GM12878 (cell line): ENCODE measurements around the gene ZNF669. TPM values are rescaled to one million over a fixed set of nuclear protein-coding genes. Genes with fewer than 3 reads are reported as not detected.

Source experiments
- ATAC-seq: fragments of 200-7000 bp; cut with Tn5 transposase; 3 replicates; pipeline ENCODE4 v1.9.1; 2020; ENCODE audit warnings: mild to moderate bottlenecking, moderate library complexity
- BruUV-seq: library from RNA; stranded (reverse); fragments of 400-500 nt; replicated peaks from 2 replicates; lab custom pipeline; 2021; lab: Mats Ljungman, UMichigan
- CTCF ChIA-PET: fragments of 300-600 bp; sonication (Branson Sonifier 250); formaldehyde crosslinking; extraction: SDS; loops from one replicate; lab custom pipeline; 2021; ENCODE audit warnings: inconsistent platforms; lab: Yijun Ruan, JAX
- POLR2A ChIA-PET: fragments of 350-600 bp; formaldehyde crosslinking; extraction: SDS; loops from one replicate; lab custom pipeline; 2021; ENCODE audit warnings: inconsistent platforms; lab: Charles Lee
- RAD21 ChIA-PET: fragments of 300-600 bp; sonication (Branson Sonifier 250); formaldehyde crosslinking; loops from one replicate; lab custom pipeline; 2023; ENCODE audit warnings: antibody characterized with exemption; ENCODE audit not compliant: unreplicated experiment; lab: Charles Lee
- SMC1A ChIA-PET: fragments of 300-600 bp; sonication (Branson Sonifier 250); formaldehyde crosslinking; loops from one replicate; lab custom pipeline; 2023; ENCODE audit not compliant: unreplicated experiment, uncharacterized antibody; lab: Charles Lee
- DNase-seq: peaks from one replicate; pipeline ENCODE4 v3.0.0-alpha.2; 2011; ENCODE audit warnings: low read depth, low spot score
- FAIRE-seq: peaks from 3 replicates; lab custom pipeline; 2011; peaks lifted over from hg19 to GRCh38; lab: Jason Lieb, UNC
- H2AFZ ChIP-seq: 2 replicates; pipeline ENCODE4 v1.6.0; 2011; ENCODE audit warnings: low read depth, low read length, control low read depth; ENCODE audit not compliant: control insufficient read depth
- H3K27ac ChIP-seq: 2 replicates; pipeline ENCODE4 v1.5.1; 2011; ENCODE audit warnings: control low read depth; ENCODE audit not compliant: control insufficient read depth, insufficient read depth
- H3K27me3 ChIP-seq, 2 experiments: replicated peaks in 1 of 2; 2 replicates each; pipeline versions ENCODE4 v1.6.0 to v1.6.1; 2011; ENCODE audit warnings: low read length in 1 of 2; ENCODE audit not compliant: control insufficient read depth in 2 of 2, insufficient read depth in 2 of 2
- H3K36me3 ChIP-seq, 2 experiments: 2 replicates each; pipeline ENCODE4 v1.5.1; 2011; ENCODE audit warnings: low read length in 1 of 2; ENCODE audit not compliant: control insufficient read depth in 2 of 2, insufficient read depth in 2 of 2
- H3K4me1 ChIP-seq: 2 replicates; pipeline ENCODE4 v1.6.1; 2011; ENCODE audit warnings: mild to moderate bottlenecking, low read length, moderate library complexity, mixed read lengths; ENCODE audit not compliant: control insufficient read depth, insufficient read depth
- H3K4me2 ChIP-seq: 2 replicates; pipeline ENCODE4 v1.6.0; 2011; ENCODE audit warnings: control low read depth; ENCODE audit not compliant: control insufficient read depth, insufficient read depth
- H3K4me3 ChIP-seq: fragments of 200-600 bp; sonication (generic); 2 replicates; pipeline ENCODE4 v1.5.1; 2016
- H3K79me2 ChIP-seq: 2 replicates; pipeline ENCODE4 v1.6.0; 2011; ENCODE audit warnings: low read length; ENCODE audit not compliant: control insufficient read depth, insufficient read depth
- H3K9ac ChIP-seq: 2 replicates; pipeline ENCODE4 v1.8.0; 2011; ENCODE audit warnings: low read length, control low read depth, mixed read lengths; ENCODE audit not compliant: control insufficient read depth, insufficient read depth
- H3K9me3 ChIP-seq: replicated peaks from 3 replicates; pipeline ENCODE4 v1.5.1; 2011; ENCODE audit warnings: mild to moderate bottlenecking, low read length; ENCODE audit not compliant: control insufficient read depth, insufficient read depth
- H4K20me1 ChIP-seq: 2 replicates; pipeline ENCODE4 v1.6.0; 2011; ENCODE audit not compliant: control insufficient read depth, insufficient read depth
- CHD1 ChIP-seq: IDR thresholded peaks from 2 replicates; pipeline ENCODE4 v1.6.1; 2012; ENCODE audit warnings: low read depth, low read length, improper control_type of control experiment
- E4F1 ChIP-seq: fragments of 450-650 bp; IDR thresholded peaks from 2 replicates; pipeline ENCODE4 v1.6.1; 2018; ENCODE audit warnings: borderline replicate concordance, mild to moderate bottlenecking; ENCODE audit not compliant: partially characterized antibody
- HDGF ChIP-seq: fragments of 450-650 bp; IDR thresholded peaks from 2 replicates; pipeline ENCODE4 v1.6.1; 2016; ENCODE audit warnings: antibody characterized with exemption
- IKZF2 ChIP-seq, 2 experiments: fragments of 450-650 bp; IDR thresholded peaks; 2 replicates each; pipeline ENCODE4 v1.6.1; 2017; ENCODE audit warnings: mild to moderate bottlenecking in 2 of 2, moderate library complexity in 2 of 2
- KDM1A ChIP-seq: fragments of 200-600 bp; sonication (generic); IDR thresholded peaks from 2 replicates; pipeline ENCODE4 v1.6.1; 2016; ENCODE audit warnings: borderline replicate concordance
- MTA2 ChIP-seq: fragments of 450-650 bp; IDR thresholded peaks from 2 replicates; pipeline ENCODE4 v1.6.1; 2016; ENCODE audit warnings: low read depth, mild to moderate bottlenecking, moderate library complexity
- MTA3 ChIP-seq: IDR thresholded peaks from 2 replicates; pipeline ENCODE4 v1.6.1; 2012; ENCODE audit warnings: low read length, inconsistent platforms, borderline replicate concordance
- NRF1 ChIP-seq: conservative IDR thresholded peaks from 2 replicates; pipeline ENCODE4 v1.6.1; 2011; ENCODE audit warnings: mild to moderate bottlenecking, low read depth, low read length, improper control_type of control experiment
- REST ChIP-seq: IDR thresholded peaks from 2 replicates; pipeline ENCODE4 v1.6.1; 2012; ENCODE audit warnings: mild to moderate bottlenecking, low read depth, low read length
- RUNX3 ChIP-seq: IDR thresholded peaks from 2 replicates; pipeline ENCODE4 v1.6.1; 2012; ENCODE audit warnings: low read length, inconsistent platforms
- WGBS: methylation state at CpG from one replicate; pipeline ENCODE4 v1.1.6; 2016; ENCODE audit warnings: low lambda C conversion rate; ENCODE audit not compliant: insufficient replicate concordance, insufficient coverage; ENCODE audit errors: missing lambda C conversion rate; 5-methylcytosine and 5-hydroxymethylcytosine counted together
- in situ Hi-C: fragments of 300-500 bp; cut with MboI; formaldehyde crosslinking; loops from 9 replicates; pipeline ENCODE4 v1.14.3; 2018; ENCODE audit warnings: mixed read lengths
- intact Hi-C: fragments of 100-400 bp; cut with micrococcal nuclease; formaldehyde crosslinking; loops from one replicate; pipeline ENCODE4 v1.14.2; 2022; ENCODE audit not compliant: unreplicated experiment
- polyA plus RNA-seq, 11 experiments: library from polyadenylated mRNA; depleted of rRNA in 4 of 11; unstranded in 6 of 11; stranded (reverse) in 5 of 11; fragments of >200 nt; fragmentation: Nextera tagmentation in 4 of 11; fragmentation: Illumina TruSeq in 1 of 11; extraction: Ambion mirVana in 4 of 11; extraction: Trizol in 1 of 11; gene quantifications; 1 replicate in 1 of 11; 2 replicates in 10 of 11; pipeline versions ENCODE4 v1.2.1 to v1.2.3, GENCODE V29; 2011 to 2016; ENCODE audit warnings: inconsistent platforms in 2 of 11, missing spikeins in 2 of 11, low read depth in 1 of 11
- total RNA-seq, 4 experiments: library from RNA; depleted of rRNA in 3 of 4; stranded (reverse); fragments of >200 nt in 3 of 4; fragmentation: Illumina TruSeq in 1 of 4; extraction: Trizol in 1 of 4; gene quantifications; 2 replicates each; pipeline versions ENCODE4 v1.2.1 to v1.2.3, GENCODE V29; 2013 to 2021
- TF ChIP-seq, protein P1 (sequence below): fragments of 450-650 bp; IDR thresholded peaks from 2 replicates; pipeline ENCODE4 v1.6.1; 2018; ENCODE audit warnings: mild to moderate bottlenecking, low read depth, moderate library complexity; ENCODE audit not compliant: partially characterized antibody

The ZNF669 gene
- total and polyA plus RNA-seq, 10 of the 15 experiments (the other 5 are each of a cell fraction or from before 2014, with no cell fraction given): 4.8 to 11.1 (median 5.8) TPM

DNA sequence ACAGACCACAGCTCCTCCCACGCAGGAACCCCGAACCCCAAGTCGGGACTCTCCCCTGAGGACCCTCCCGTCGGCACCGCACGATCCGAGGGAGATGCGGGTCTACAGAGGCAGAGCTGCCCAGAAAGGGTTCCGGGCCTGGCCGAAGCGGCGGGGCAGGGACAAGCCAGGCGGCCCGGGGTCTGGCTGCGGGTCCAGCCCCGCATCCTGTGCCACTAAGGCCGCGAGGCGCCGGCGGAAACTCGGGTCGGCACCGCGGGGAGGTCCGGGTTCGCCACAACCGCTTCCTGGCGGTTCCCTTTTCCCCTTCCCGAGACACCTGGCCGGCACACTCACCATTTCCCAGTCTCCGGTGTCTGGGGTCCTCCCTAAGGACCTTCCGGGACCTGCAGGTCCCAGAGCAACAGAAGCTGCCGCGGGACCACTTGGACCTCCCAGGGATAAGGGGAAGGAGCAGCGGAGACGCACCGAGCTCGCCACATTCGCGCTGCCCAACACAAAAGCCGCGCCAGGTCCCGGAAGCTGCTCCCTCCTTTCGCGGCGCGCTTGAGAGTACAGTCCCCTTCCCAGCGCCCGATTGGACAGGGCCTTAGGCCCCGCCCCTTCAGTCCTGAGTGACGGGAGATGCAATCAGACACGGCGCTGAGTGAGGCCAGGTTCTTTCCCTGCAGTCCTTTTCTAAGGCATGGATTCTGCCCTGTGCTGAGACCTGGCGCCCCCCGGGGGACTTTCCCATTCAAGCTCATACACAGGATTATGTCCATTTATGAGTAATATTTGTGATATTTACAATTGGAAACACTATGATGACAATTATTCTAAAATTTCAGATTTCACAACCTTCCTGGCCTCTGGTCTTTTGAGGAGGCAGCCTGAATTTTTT is 25.7 kb downstream of the ZNF669 start, which contains the start of gene ZNF670 (continued):
- no peak for TF ChIP-seq REST
- no peak for TF ChIP-seq MTA2
- TF ChIP-seq NRF1: no peak

DNA sequence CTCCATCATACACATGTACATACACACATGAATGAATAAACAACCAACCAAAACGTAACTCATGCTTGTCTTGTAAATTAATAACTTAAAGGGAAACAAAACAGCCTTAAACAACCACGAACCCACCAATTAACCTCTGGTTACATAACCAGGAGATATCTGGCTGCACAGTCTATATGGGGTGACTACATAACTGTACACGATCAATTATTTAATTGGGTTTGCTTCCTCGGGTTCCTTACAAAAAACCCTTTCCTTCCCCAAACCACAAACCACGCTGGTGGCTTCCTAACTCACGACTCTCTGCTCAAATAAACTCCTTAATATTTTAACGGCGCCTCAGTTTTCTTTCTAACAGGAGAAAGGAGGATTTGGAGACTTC is 26.3 kb downstream of the ZNF669 start:
- peak overlapping the region; percentile 76 for H3K27ac ChIP-seq
- 2% methylated on average over 8 of the region's 8 CpGs for WGBS
- peak; percentile 49 for ATAC-seq
- peak overlapping the region; percentile 100 for H2AFZ ChIP-seq
- FAIRE-seq: peak; percentile 89
- H3K4me1 ChIP-seq: no peaks in the 10 kb centered on the region; the same call in 1 of the 2 replicates
- H3K79me2 ChIP-seq: peaks cover 13% of the 10 kb centered on the region
- ChIA-PET CTCF (no interaction called here), POLR2A (no interaction called here), SMC1A (interaction anchor here (0.6 to 1.3 kb wide), 3 partner anchors 139 to 313 kb away, joined by 3 read pairs; no protein-coding TSS in a partner anchor), RAD21 (no interaction called here)
- in situ Hi-C loops: no loop called here
- no peaks in the 10 kb centered on the region for H3K27me3 ChIP-seq
- H3K36me3 ChIP-seq: no peaks in the 10 kb centered on the region
- intact Hi-C loops: loop anchor here (2.0 kb wide), 1 partner anchor 27 kb away; the partner anchor contains the start of gene ZNF669
- no peaks in the 10 kb centered on the region; the same call in 1 of the 2 replicates for H4K20me1 ChIP-seq
- TF ChIP-seq RUNX3: peak; percentile 44; the same call in 1 of the 2 replicates
- TF ChIP-seq IKZF2 (IDR thresholded peaks at IDR 0.05): no peak
- TF ChIP-seq CHD1: no peak
- 0 out of 2 replicates have a peak, but pooled peaks have one; percentile 29 for TF ChIP-seq MTA3
- TF ChIP-seq KDM1A: no peak
- TF ChIP-seq, protein P1, sequence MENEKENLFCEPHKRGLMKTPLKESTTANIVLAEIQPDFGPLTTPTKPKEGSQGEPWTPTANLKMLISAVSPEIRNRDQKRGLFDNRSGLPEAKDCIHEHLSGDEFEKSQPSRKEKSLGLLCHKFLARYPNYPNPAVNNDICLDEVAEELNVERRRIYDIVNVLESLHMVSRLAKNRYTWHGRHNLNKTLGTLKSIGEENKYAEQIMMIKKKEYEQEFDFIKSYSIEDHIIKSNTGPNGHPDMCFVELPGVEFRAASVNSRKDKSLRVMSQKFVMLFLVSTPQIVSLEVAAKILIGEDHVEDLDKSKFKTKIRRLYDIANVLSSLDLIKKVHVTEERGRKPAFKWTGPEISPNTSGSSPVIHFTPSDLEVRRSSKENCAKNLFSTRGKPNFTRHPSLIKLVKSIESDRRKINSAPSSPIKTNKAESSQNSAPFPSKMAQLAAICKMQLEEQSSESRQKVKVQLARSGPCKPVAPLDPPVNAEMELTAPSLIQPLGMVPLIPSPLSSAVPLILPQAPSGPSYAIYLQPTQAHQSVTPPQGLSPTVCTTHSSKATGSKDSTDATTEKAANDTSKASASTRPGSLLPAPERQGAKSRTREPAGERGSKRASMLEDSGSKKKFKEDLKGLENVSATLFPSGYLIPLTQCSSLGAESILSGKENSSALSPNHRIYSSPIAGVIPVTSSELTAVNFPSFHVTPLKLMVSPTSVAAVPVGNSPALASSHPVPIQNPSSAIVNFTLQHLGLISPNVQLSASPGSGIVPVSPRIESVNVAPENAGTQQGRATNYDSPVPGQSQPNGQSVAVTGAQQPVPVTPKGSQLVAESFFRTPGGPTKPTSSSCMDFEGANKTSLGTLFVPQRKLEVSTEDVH: no peak
- TF ChIP-seq MTA2: peak; percentile 31; the same call in 1 of the 2 replicates
- no peak for TF ChIP-seq HDGF
- no peak for TF ChIP-seq E4F1
- H3K4me2 ChIP-seq: peak overlapping the region; percentile 89
- peak overlapping the region; percentile 76 for H3K4me3 ChIP-seq
- H3K9ac ChIP-seq: peak overlapping the region; percentile 92
- DNase-seq: peak; percentile 8
- no TSS peak for BruUV-seq
- H3K9me3 ChIP-seq: peaks cover 11% of the 10 kb centered on the region; the same call in 2 of the 3 replicates
